ENCODE measurements around the gene SEMA3C.

Gene SEMA3C

DNA sequence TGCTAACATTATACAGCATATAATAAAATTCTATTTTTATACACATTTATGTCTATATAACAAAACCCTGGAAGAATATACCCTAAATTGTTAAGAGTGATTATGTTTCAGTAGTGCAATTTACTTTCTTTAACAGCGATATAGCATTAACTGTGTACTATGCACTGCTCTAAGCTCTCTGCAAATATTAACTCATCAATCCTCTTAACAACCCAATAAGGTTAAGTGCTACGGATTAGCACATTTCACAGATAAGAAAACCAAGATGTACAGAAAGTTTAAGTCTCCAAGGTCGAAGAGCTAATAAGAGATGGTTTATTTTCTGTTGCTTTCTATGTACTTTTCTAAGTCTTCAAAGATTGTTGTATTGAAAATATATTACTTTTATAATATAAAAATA is 95.8 kb downstream of the SEMA3C start:
- no peak for DNase-seq (ENCODE audit: low read depth)

DNA sequence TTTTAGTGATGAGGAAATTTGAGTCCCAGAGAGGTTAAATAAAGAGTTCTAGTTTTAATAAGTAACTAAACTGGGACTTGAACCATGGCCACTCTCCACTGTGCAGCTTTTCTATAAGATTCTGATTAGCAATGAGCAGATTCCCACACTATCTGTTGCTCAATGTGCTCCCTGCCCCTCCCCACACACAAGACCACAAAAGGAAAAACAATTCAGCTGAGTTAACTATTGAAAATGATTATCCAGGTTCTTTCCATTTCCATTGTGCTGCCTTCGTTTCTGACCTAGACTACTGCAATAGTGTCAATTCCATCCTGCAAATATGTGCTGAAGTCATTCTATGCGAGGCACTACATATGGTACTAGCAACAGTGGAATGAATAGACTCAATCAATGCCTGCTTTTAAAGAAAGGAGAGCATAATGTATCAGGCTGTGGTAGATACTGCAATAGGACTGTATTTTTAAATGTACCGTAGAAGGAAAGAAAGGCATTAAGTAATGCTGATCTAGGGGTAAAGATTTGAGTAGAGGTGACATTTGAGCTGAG is 97.0 kb downstream of the SEMA3C start:
- DNase-seq (ENCODE audit: low read depth), result no peak

DNA sequence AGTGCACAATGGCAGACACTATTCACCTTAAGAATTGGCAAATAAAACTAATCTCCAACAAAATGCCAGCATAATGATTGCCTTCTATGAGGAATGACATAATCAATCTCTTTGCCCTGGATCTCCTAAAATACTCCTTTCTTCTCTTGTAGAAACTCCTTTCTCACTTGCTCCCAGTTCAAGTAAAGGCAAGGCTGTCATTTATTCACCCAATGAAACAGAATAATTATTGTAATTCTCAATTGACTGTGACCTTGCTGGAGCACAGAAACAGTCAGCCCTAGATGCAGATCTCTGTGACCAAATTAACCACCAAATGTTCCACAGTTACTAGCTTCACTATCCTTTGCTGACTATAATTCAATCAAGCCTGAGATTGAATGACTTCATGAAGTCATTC is 99.3 kb downstream of the SEMA3C start:
- DNase-seq (ENCODE audit: low read depth), result no peak

DNA sequence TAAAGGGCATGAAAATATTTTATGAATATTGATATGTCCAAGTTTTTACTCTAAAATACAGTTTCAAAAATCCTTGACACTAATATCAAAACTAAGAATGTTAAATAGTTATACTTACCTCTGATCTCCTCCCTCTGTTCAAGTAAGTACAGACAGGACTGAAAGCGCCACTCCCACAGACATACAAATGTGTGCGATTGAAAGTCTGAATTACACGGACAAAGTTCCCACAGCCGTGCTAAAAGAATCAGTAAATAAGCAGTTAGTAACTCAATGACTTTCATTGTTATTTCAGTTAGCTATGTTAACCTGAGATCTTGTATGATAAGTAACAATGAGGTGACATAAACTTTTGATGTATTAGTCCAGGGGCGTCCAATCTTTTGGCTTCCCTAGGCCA is 100.7 kb downstream of the SEMA3C start:
- no peak for DNase-seq (ENCODE audit: low read depth)

DNA sequence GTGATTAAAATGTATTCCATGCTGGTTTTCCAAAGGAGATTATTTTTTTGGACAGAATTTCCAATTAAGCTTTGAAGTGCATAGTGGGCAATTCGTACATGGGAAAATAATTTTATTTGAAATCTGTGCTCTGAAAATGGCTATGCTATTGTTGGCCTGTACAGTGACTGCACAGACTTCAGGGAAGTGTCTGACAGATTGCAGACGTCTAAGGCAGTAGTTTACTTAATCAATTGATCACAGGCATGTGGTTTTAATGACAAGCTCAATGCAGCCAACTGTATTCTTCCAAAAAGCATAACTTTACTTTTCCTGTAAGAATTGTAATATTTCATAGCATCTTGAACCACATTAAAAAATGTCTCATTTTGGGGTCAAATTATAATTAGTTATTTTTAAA is 102.0 kb downstream of the SEMA3C start:
- DNase-seq (ENCODE audit: low read depth), result no peak

DNA sequence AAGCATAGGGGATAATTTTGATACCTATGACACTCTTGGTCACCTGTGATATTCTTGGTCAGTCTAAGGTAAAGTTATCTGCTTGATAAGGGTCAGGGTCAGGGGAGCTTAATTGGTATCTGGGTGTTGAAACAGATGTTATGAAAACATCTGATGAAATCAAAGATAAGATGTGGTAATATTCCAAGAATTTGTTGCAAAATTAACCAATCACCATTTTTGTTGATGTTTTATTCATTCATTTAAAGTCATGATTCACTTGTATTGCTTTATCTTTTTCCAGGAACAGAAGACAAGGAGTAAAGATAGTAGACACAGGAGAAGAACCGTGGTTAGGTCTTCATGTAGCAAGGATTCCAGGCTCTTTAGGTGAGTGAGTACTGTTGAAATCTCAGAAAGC is 103.1 kb downstream of the SEMA3C start:
- no peak for DNase-seq (ENCODE audit: low read depth)

DNA sequence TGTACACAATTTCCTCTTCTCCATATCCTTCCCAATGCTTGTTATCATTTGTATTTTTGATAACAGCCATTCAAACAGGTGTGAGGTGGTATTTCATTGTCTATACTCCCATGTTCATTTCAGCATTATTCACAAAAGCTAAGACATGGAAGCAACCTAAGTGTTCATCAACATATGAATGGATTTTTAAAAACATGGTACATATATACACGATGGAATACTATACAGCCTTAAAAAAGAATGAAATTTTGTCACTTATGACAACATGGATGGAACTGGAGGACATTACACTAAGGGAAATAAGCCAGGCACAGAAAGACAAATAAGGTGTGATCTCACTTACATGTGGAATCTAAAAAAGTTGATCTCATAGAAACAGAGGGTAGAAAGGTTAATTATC is 109.3 kb downstream of the SEMA3C start:
- no peak for DNase-seq (ENCODE audit: low read depth)

DNA sequence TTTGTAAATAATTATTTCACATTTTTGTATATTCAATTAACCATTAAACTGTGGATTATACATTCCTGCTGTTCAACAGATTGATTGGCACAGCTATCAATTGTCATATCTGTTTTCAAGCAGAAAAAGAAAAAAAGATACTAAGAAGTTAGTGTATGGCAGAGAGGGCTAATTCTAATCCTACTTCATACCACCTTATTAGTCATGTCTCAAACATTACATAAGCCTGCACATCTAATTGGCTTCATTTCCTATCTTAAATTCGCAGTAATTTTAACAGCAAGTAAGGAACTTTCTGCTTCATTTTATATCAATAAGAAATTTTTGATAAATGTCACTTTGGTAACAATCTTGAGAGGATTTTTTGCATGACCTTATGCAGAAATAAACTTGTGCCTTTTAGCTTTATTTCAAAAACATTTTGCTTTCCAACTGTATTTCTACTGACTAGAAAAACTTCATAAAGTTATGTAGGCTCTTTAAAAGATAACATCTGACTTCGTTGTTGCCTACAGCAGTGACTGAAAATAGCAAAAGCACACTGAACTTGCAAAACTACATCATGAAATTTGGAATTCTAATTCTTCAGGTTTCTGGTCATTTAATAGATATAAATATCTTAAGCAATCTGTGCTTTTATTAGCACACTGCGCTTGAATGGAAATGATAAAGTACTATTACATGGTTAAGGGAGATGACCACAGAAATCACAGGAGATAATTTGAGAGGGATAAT is 111.5 kb downstream of the SEMA3C start:
- no peak for DNase-seq (ENCODE audit: low read depth)

DNA sequence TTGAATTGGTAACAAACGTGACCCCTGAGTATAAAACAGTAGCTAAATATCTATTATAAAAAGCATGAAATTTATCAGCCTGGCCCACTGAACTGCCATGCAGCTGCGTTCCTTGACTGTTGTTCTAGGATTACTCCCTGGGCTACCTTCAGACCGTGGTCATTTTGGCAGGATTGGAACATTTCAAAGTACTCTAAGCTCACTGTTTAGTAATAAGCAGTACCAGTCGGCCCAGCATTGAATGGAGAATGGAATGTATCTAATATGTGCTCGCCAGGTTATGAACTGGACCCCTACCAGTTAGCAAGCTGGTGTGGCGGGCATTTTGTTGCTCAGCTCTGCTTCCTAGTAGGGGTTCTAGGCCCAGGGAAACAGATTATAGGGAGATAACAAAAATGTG is 112.2 kb downstream of the SEMA3C start:
- no peak for DNase-seq (ENCODE audit: low read depth)

DNA sequence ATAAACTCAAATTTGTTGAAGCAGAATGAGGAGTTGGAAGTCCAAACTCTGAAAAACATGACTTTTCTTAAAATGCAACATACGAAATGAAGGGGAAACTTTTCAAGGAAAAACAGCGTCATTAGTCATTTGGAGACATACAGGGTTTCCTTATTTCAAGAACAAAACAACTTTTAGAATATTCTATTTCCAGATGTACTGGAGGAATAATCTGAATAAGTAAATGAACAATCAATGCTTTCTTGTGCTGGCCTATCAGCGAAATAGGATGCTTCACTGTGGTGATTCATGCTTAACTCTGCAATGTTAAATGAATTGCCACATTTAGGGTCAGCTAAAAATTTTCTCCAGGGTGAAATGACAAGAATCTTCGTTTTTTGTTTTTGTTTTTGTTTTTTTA is 114.3 kb downstream of the SEMA3C start:
- DNase-seq (ENCODE audit: low read depth), result no peak

DNA sequence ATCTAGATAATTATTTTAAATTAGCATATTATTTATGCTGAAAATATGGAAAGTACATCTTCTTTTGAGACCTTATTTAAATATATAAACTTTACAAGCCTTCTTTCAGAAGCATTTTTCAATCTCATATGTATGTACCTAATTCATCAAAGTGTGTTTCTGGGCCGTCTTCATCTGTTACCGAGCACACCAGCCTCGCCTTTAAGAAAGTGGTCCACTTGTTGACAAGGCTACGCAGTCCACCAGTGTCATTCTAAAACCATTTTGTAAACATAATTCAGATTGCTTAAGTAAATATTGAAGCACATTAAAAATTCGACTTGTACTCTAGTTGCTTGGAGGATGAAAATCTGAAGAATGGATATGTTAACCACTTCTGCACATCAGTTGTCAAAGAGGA is 116.3 kb downstream of the SEMA3C start:
- DNase-seq (ENCODE audit: low read depth), result no peak

DNA sequence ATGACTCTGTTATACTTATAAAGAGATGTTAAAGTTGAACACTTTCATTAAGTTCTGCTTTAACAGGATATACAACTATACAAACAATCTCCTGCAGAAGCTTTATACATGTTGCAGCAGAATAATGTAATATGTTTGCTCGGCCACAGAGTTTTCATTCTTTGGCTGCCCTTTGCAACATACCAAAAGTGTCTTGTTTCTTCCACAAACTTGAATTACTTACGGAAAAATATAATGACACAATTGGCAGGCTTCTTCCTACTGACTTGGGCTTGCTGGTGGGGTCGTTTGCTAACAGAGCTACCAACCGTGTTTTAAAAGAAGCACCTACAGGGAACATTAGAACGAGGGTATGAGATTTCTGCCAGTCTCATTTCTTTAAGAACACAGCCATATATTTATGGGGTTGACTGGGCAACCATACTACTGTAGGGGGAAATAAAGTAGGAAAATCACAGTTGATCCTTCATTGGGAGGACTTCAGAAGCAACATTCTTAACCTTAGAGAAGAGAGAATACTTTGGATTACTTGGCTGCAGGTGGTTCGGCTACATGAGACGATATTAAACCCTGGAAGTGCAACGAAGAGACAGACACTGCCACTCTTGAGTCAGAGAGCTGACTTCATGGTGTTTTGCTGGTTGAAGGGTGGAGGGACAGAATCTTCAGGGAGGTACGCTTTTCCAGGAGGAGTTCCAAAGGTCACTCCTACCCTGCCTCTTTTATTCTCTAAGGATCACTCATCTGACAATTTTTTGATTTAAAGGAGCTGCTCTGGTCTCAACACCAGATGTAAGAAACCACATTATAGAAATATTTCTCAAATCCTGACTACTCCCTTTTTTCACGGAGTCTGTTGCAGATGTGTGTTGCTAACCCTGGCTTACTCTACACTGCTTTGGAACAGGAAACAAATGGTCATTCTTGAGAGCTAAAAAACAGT is 123.9 kb downstream of the SEMA3C start:
- DNase-seq (ENCODE audit: low read depth), result peak; percentile 43

DNA sequence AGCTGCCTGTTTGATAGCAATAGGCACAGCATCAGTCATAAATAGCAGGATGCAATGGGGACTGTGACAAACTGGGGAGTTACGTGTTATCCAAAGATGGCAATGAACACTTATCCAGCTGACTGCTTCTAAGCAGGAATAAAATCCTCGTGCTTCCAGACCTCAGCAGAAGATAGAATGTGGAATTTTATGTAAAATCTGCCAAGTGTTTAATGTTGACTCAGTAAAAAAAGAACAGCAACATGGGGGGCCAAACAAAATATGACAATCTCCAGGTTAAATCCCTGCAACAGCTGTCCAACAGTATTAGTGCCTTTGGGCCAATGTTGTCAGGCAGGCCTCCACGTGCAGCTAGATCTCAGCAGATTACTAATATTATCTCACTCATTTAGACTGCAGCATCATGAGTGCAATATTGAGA is 127.3 kb downstream of the SEMA3C start:
- no peak for DNase-seq (ENCODE audit: low read depth)

DNA sequence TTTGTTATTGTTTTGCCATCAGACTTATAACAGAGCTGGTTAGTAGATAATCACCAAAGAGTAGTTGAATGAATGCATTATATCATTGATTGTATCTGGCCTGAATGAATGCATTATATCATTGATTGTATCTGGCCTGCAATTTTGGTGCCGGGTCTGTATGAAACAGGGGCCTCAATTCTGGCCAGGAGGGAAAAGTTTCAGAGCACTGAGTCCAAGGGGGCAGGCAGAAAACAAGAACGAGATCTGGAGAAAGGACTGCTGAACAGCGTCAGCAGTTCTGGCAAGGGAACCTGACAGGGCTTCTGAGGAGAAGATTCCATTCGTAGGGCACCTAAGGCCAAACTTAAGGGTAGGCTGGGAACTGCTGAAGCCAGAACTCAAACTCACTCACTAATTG is 128.0 kb downstream of the SEMA3C start:
- no peak for DNase-seq (ENCODE audit: low read depth)

DNA sequence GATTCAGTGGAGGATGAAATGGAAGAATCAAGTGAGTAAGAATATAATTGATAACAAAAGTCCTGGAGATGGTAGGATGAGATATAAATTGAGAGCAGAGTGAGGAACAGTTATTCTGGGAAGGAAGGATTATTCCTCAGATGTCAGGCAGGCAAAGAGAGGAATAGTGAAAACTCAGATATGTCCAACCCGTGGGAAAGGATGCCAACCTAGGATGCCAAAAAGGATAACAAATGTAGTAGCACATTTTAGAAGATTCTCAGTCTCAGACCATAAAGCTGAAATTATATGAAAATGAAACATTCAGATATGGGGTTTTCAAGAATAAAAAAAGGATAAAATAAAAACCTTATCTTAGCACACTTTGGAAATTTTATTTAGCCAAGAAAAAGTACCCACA is 131.1 kb downstream of the SEMA3C start:
- no peak for DNase-seq (ENCODE audit: low read depth)

DNA sequence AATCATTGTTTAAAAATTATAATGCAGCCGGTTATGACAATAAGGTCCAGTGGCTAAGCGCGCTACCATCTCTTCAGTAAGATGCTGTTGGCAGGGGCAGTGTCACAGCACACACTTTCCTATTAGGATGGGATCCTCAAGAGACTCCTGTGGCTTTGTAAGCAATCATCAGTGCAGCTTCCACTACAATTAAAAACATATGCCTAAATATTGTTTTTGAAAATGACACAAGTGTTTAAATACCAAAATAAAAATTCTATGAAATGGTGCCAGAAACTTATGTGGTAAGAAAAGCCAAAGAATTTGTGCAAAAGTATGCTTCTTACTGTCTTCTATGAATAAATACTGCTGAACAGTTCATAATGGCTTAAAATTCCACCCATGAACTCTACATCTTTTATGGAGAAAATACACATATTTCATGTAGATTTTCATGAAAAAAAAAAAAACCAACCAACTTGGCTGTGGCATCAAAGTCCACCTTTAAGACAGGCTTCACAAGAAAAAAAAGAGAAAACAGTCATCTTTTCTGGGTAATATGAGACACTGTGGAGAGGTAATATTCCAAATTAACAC is 132.8 kb downstream of the SEMA3C start:
- peak; percentile 52 for DNase-seq (ENCODE audit: low read depth)

DNA sequence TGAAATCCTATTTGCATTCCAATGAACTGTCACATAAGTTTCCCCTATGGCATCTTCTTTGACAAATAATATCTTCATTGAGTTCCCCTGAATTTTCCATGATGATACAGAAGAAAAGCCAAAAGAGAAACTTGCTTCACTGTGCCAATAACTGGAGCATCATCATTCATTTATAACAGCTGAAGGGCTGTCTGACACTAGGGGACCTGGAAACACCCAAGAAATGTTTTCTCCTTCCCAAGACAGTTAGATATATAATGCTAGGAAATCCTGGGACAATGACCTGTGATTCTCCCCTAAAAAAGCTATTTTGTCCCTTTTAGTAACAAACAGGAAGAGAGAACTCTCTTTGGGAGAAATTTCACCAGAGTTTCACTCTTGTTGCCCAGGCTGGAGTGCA is 133.6 kb downstream of the SEMA3C start:
- DNase-seq (ENCODE audit: low read depth), result no peak

DNA sequence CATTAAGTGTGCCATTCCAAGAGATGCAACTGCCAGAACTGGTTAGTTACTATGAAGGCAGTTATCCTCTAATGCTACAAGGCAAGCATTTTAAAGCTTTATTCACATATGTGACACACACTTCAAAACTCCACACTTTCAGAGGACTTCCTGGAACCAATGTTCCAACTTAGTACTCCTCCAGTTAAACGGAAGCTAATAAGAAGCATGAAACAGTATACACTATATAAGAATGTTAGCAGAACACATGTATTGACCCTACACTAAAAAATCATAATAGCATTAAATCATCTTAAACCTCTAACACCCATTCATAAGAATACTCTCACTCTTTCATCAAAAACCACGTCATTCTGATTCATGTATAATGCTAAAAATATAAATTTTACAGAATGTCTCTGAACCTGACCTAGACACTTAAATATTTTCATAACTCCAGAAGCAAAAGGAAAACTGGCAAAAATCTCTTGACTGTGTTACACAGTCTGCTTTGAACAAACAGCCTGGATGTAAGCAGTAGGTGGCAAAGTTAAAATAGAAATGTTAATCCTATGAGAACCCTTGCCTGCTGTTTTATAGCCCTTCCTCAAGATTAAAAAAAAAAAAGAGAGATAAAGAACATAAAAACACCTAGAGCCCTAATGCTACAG is 135.0 kb downstream of the SEMA3C start:
- DNase-seq (ENCODE audit: low read depth), result no peak

DNA sequence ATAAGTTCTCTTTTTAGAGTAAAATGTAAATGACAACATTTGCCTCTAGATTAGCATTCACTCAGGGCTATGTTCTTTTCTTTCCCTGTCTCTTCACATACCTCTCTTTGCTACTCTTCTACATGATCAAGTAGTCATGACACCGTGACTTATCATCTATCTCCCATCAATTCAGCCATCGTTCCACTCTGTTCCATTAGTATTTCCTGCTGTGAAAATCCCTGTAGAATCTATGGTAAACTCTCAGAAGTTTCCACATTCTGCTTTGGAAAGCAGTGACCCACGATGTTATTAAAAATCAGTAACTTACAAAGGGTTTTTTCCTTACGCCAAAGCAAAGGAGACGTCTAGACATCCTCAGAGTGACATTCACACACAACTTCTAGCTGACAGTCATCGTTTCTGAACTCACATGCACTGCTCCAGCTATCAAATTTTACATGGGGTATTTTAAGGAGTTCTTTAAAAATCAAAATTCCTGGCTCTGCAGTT is 135.6 kb downstream of the SEMA3C start:
- no peak for DNase-seq (ENCODE audit: low read depth)

DNA sequence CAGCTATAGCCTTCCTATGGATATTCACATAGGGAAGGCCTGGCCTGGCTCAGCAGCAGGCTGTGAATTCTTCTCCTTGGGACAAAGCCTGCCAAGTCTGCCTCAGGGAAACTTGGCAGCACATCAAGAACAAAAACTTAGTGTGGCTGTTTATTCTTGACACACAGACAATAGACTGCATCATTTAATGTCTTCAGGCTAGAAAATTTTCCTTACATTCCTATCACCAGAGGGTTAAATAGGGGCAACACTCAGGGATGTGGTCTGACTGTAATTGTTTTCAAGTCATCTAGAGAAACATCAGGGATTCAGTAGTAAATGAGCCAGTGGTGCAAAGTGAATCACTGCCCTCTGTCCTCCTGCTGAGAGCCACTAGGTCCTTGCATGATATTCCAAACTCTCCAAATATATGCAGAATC is 137.3 kb downstream of the SEMA3C start:
- peak; percentile 85 for DNase-seq (ENCODE audit: low read depth)

DNA sequence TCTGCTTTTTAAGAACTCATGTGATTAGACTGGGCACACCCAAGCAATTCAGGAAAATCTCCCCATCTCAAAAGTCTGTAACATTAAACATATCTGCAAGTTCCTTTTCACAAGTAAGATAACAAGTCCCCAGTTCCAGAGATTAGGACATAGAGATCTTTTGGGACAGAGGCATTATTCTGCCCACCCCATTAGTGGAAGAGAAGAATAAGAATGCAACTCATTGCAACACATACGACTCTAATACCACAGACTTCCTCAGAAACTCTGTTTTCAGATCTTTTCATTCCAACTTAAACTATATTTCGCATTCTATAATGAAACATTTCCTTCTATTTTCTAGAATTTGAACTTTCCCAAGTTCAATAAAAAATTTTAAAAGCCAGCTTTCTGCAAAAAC is 137.7 kb downstream of the SEMA3C start:
- no peak for DNase-seq (ENCODE audit: low read depth)

DNA sequence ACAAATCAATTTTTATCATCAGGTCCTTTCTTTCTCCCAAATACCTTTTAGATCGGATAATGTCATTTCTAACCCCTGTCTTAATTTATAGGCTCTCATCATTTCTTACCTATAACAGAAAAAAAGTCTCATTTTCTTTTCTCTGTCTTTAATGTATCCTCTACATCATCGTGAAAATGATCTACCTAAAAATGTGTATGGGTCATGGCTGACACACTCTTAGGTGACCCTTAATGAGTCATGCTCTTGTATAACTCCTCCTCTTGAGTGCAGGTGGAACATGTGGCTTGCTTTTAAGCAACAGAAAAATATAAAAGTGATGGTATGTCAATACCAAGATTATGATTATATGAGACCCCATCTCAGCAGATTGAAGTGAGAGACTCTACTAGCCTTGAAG is 139.4 kb downstream of the SEMA3C start:
- no peak for DNase-seq (ENCODE audit: low read depth)

Data from fibroblast of the conjunctiva (primary cell).